ENCODE data around the gene ATAD3C.
"Not testable (repeated sequence)": the region's sequence is repeated elsewhere in the genome, so short reads cannot be mapped to it uniquely, and the experiment has no call there.

Gene ATAD3C

GRCh38 chr1:1449099-1449739, at the start of gene ATAD3C:
Gene ATAD3C (plus strand): TSS chr1:1449689. CDS start chr1:1450684, 995 bp downstream.
- Mint-ChIP-seq H3K27ac (no peak within 1 kb of the TSS), H3K9me3 (no peaks in the 10 kb centered on the region), H3K4me3 (no peak within 1 kb of the TSS), H3K36me3 (ENCODE audit: low read depth) (no peaks in the 10 kb centered on the region), H3K27me3 (ENCODE audit: low read depth) (no peaks in the 10 kb centered on the region), H3K4me1 (ENCODE audit: low read depth) (no peaks in the 10 kb centered on the region)
- no peak for DNase-seq (ENCODE audit: low spot score)

- no peak for DNase-seq (ENCODE audit: low spot score)
- Mint-ChIP-seq H3K27me3 (ENCODE audit: low read depth) (no peaks in the 10 kb centered on the region), H3K4me3 (peak overlapping the region; percentile 91), H3K4me1 (ENCODE audit: low read depth) (peaks cover 28% of the 10 kb centered on the region), H3K9me3 (no peaks in the 10 kb centered on the region), H3K27ac (peak overlapping the region; percentile 87), H3K36me3 (ENCODE audit: low read depth) (peaks cover 66% of the 10 kb centered on the region)
These were observed 49.5 kb upstream of the ATAD3C start for GRCh38 chr1:1399872-1400575.

- Mint-ChIP-seq H3K27ac (peak overlapping the region; percentile 87), H3K36me3 (ENCODE audit: low read depth) (peaks cover 68% of the 10 kb centered on the region), H3K4me1 (ENCODE audit: low read depth) (peaks cover 24% of the 10 kb centered on the region), H3K27me3 (ENCODE audit: low read depth) (no peaks in the 10 kb centered on the region), H3K4me3 (peak overlapping the region; percentile 91), H3K9me3 (no peaks in the 10 kb centered on the region)
- DNase-seq (ENCODE audit: low spot score) = no peak
These were observed 48.7 kb upstream of the ATAD3C start for GRCh38 chr1:1400576-1401456.

- no peaks in the 10 kb centered on the region for H3K9me3 Mint-ChIP-seq
- peaks cover 74% of the 10 kb centered on the region for H3K36me3 Mint-ChIP-seq (ENCODE audit: low read depth)
- no peak for DNase-seq (ENCODE audit: low spot score)
- H3K4me1 Mint-ChIP-seq (ENCODE audit: low read depth) = peaks cover 28% of the 10 kb centered on the region
- H3K27ac Mint-ChIP-seq = no peak overlapping the region
- H3K4me3 Mint-ChIP-seq = peak overlapping the region; percentile 91
- H3K27me3 Mint-ChIP-seq (ENCODE audit: low read depth) = no peaks in the 10 kb centered on the region
These were observed 48.0 kb upstream of the ATAD3C start for GRCh38 chr1:1401457-1402010.

- peak overlapping the region; percentile 49 for H3K27ac Mint-ChIP-seq
- H3K4me1 Mint-ChIP-seq (ENCODE audit: low read depth) = peaks cover 30% of the 10 kb centered on the region
- DNase-seq (ENCODE audit: low spot score) = peak; percentile 26
- peaks cover 74% of the 10 kb centered on the region for H3K36me3 Mint-ChIP-seq (ENCODE audit: low read depth)
- peak overlapping the region; percentile 91 for H3K4me3 Mint-ChIP-seq
- H3K27me3 Mint-ChIP-seq (ENCODE audit: low read depth) = no peaks in the 10 kb centered on the region
- H3K9me3 Mint-ChIP-seq = no peaks in the 10 kb centered on the region
These were observed 47.2 kb upstream of the ATAD3C start for GRCh38 chr1:1402072-1402900.

GRCh38 chr1:1402901-1403392, 46.5 kb upstream of the ATAD3C start:
- peaks cover 67% of the 10 kb centered on the region for H3K36me3 Mint-ChIP-seq (ENCODE audit: low read depth)
- not testable (repeated sequence) for H3K27ac Mint-ChIP-seq; DNase-seq (ENCODE audit: low spot score); H3K9me3 Mint-ChIP-seq; H3K27me3 Mint-ChIP-seq (ENCODE audit: low read depth); H3K4me3 Mint-ChIP-seq
- peaks cover 28% of the 10 kb centered on the region for H3K4me1 Mint-ChIP-seq (ENCODE audit: low read depth)

GRCh38 chr1:1403653-1404052, 45.8 kb upstream of the ATAD3C start:
- no peaks in the 10 kb centered on the region for H3K9me3 Mint-ChIP-seq
- H3K27ac Mint-ChIP-seq = no peak overlapping the region
- no peak for DNase-seq (ENCODE audit: low spot score)
- peaks cover 28% of the 10 kb centered on the region for H3K4me1 Mint-ChIP-seq (ENCODE audit: low read depth)
- no peaks in the 10 kb centered on the region for H3K27me3 Mint-ChIP-seq (ENCODE audit: low read depth)
- peaks cover 68% of the 10 kb centered on the region for H3K36me3 Mint-ChIP-seq (ENCODE audit: low read depth)
- H3K4me3 Mint-ChIP-seq = no peak overlapping the region

GRCh38 chr1:1406101-1406820, 43.2 kb upstream of the ATAD3C start:
- no peak for DNase-seq (ENCODE audit: low spot score)
- Mint-ChIP-seq H3K4me1 (ENCODE audit: low read depth) (peaks cover 19% of the 10 kb centered on the region), H3K36me3 (ENCODE audit: low read depth) (peaks cover 51% of the 10 kb centered on the region), H3K27me3 (ENCODE audit: low read depth) (no peaks in the 10 kb centered on the region), H3K27ac (peak overlapping the region; percentile 89), H3K9me3 (no peaks in the 10 kb centered on the region), H3K4me3 (peak overlapping the region; percentile 90)

- Mint-ChIP-seq H3K4me1 (ENCODE audit: low read depth) (peaks cover 18% of the 10 kb centered on the region), H3K27ac (peak within 1 kb of the TSS; percentile 94), H3K4me3 (peak within 1 kb of the TSS; percentile 90), H3K9me3 (no peaks in the 10 kb centered on the region), H3K27me3 (ENCODE audit: low read depth) (no peaks in the 10 kb centered on the region), H3K36me3 (ENCODE audit: low read depth) (peaks cover 43% of the 10 kb centered on the region)
- DNase-seq (ENCODE audit: low spot score) = peak; percentile 97
These were observed 42.5 kb upstream of the ATAD3C start, which contains the start of gene MRPL20 for GRCh38 chr1:1406821-1407635. Gene MRPL20 (minus strand): TSS chr1:1407293. CDS start chr1:1407217, 76 bp downstream.

- peak; percentile 20 for DNase-seq (ENCODE audit: low spot score)
- H3K27ac Mint-ChIP-seq = peak overlapping the region; percentile 87
- H3K36me3 Mint-ChIP-seq (ENCODE audit: low read depth) = peaks cover 38% of the 10 kb centered on the region
- H3K4me1 Mint-ChIP-seq (ENCODE audit: low read depth) = peaks cover 16% of the 10 kb centered on the region
- no peaks in the 10 kb centered on the region for H3K27me3 Mint-ChIP-seq (ENCODE audit: low read depth)
- H3K9me3 Mint-ChIP-seq = peaks cover 3% of the 10 kb centered on the region
- H3K4me3 Mint-ChIP-seq = peak overlapping the region; percentile 87
These were observed 41.7 kb upstream of the ATAD3C start for GRCh38 chr1:1407636-1408318.

GRCh38 chr1:1410238-1410637, 39.3 kb upstream of the ATAD3C start:
- peaks cover 14% of the 10 kb centered on the region for H3K4me1 Mint-ChIP-seq (ENCODE audit: low read depth)
- H3K36me3 Mint-ChIP-seq (ENCODE audit: low read depth) = peaks cover 24% of the 10 kb centered on the region
- H3K9me3 Mint-ChIP-seq; H3K27ac Mint-ChIP-seq; DNase-seq (ENCODE audit: low spot score); H3K4me3 Mint-ChIP-seq; H3K27me3 Mint-ChIP-seq (ENCODE audit: low read depth): not testable (repeated sequence)
